Dedifferentiated amniotic fluid mesenchymal stem cell (primary cell): ENCODE measurements around the gene CFAP141.

ENCODE experiments used
- DNase-seq: peaks from one replicate; pipeline ENCODE4 v3.0.0-alpha.2; 2016; ENCODE audit errors: extremely low spot score

Gene CFAP141

DNA sequence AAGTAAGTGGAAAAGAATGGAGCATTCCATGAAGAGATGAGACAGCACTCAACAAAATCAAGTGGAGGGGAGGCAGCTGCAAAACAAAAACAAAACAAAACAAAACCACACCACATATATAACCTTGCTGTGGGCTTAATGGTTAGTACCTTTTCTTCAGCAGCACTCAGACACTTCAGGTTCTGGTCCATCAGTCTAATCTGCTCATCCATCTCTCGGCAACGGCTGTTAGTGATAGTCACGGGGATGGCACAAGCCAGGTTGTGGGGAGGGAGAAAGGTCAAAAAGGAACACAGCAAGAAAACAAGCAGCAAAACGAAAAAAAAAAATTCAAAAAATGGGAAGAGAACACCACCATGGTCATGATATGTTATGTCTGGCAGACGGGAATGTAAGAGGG lies 34.3 kb downstream of the CFAP141 start:
- DNase-seq: no peak

DNA sequence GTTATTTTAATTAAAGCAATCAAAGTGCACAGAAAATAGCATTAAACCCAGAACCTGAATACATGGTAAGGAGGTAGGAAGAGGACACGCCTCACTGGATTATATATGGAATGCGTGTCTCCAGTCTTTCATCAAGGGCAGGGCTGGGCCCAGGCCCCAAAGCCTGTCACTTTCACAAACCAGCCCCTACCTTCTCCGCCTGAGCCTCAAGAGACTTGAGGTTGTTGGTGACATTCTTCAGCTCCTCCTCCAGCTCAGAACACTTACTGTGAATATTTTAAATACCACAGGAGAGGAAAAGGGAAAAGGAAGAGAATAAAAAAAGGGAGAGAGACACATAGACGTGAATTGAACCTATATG lies 34.9 kb downstream of the CFAP141 start:
- no peak for DNase-seq

DNA sequence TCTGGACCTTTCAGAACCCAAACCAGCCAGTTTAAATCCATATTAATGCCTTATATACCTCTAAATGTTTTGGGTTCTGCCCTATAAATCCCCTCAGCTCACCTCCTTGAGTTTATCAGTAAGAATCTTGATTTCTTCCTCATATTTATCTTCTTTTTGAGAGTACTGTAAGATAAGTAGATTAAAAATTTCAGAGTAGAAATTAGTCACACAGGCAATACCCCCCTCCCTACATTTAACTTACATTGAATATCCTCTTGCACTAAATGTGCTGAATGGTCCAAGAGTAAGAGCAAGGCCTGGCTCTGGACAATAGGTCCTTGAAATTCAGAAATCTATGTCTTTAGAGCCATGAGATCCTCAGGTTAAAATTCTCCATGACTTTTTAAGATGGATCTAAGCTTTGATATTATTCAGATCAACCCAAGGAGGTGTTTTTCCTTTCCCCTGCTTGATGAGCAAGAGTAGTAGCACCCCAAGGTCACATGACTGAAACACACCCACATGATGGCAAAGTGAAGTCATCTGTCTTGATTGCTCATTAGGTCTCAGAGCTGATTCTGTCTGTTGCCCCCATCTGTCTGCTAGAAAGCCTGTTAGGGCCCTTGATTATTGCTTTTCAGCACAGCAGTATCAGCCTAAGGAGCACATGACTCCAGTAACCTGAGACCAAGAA lies 35.4 kb downstream of the CFAP141 start:
- no peak for DNase-seq

GRCh38 chr1:154167461-154167860 lies 38.7 kb downstream of the CFAP141 start:
- no peak for DNase-seq

DNA sequence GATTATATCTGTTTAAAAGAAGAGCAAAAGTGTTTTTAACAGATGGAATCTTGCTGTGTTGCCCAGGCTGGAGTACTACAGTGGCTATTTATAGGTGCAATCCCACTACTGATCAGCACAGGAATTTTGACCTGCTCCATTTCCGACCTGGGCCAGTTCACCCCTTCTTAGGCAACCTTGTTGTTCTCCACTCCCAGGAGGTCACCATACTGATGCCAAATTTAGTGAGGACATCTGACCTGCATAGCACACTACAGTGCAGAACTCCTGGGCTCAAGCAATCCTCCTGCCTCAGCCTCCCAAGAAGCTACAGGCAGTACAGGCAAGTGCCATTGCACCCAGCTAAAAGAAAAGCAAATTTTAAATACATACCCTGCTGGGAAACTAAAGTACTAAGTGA lies 39.9 kb downstream of the CFAP141 start:
- no peak for DNase-seq

- DNase-seq: peak; percentile 2
These were observed 46.6 kb downstream of the CFAP141 start for GRCh38 chr1:154159554-154159953.

- DNase-seq: no peak
These were observed 47.6 kb downstream of the CFAP141 start for GRCh38 chr1:154158307-154159125.

- DNase-seq: peak; percentile 10
These were observed 48.4 kb downstream of the CFAP141 start for GRCh38 chr1:154157520-154158306.

GRCh38 chr1:154155251-154155650 lies 50.9 kb downstream of the CFAP141 start:
- peak; percentile 17 for DNase-seq

DNA sequence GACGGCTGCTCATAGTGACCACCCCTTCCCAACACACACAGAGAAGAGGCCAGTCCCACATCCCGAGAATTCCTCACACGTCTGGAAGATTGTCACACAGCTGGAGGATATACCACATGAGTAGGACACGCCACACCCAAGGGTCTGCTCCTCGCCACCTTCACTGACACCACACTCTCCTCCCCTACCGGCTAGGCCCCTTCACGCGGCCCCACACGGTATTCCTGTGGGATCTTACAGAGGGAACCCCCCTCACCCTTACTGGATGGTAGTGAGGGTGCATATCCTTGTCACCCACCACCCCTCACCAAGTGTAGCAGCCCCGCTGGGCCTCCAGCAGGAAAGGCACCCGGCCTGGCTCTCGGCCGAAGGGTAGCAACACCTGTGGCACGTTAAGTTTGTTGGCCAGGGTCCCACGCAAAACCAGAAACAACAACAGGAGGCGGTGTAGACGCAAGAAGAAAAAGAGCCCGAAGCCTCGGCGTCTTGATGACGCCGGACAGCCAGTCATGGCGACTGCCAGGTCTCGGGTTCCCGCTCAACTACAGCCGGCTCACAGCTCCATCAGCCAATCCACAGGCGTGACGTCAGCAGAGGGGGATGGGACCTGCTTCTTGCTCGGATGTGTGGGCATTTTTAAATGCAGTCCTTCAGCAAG lies 51.5 kb downstream of the CFAP141 start, which contains the start of gene NUP210L:
Gene NUP210L, minus strand, starts transcription at position 540 of the 658 bp plus-strand sequence.
- DNase-seq: no peak

GRCh38 chr1:154154053-154154452 lies 52.1 kb downstream of the CFAP141 start:
- DNase-seq: no peak

DNA sequence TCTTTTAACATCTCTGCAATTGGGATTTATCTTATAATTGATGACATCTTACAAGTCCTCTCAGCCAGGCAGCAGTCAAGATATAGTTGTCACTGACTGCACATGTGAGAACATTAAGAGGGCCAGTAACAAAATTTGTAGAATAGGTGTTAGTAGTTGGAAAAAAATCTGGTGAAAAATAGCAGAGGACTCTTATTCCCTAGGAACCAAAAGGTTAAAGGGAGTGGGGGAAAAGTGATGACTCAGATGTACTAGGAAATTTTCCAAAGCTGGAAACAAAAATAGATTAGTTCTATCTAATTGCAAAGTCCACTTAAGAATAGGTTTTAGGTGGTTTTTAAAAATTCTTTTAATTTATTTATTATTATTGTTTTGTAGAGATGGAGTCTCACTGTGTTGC lies 54.8 kb downstream of the CFAP141 start:
- DNase-seq: no peak
